CD4-positive, alpha-beta T cell treated with Interleukin-21 for 1 hour (primary cell): ENCODE results near the gene SLC29A1.
A peak's percentile ranks its signal among the peaks of the same experiment; 100 is the strongest.

Source experiments
- DNase-seq: peaks from one replicate; pipeline ENCODE4 v3.0.0-alpha.2; 2020

Gene SLC29A1

DNA sequence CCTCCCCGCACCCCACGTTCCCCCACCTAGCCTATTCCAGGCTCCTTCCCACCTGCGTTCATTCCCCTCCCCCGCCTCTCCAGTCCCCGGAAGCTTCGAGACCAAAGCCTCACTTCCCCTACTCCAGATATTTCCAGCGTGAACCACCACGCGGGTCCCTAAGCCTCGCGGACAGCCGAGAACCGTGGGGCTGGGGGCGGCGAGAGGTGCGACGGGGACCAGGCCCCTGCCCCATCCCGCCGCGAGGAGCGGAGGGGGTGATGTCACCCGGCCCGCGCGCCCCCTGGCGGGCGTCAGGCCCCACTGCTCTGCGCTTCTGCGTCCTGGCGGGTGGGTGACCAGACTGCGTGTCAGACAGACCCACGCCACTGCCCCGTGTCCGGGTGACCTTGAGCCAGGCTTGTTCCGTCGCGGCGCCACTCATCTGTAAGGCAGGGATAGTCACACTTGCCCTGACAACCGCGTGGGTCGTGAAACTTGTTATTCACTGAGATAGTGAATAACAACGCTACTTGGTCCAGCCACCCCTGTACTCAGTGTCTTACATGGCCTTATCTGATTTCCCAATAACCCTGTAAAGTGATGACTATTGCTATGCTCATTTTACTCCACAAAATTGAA is 14.5 kb downstream of the SLC29A1 start:
- DNase-seq, result peak; percentile 81

DNA sequence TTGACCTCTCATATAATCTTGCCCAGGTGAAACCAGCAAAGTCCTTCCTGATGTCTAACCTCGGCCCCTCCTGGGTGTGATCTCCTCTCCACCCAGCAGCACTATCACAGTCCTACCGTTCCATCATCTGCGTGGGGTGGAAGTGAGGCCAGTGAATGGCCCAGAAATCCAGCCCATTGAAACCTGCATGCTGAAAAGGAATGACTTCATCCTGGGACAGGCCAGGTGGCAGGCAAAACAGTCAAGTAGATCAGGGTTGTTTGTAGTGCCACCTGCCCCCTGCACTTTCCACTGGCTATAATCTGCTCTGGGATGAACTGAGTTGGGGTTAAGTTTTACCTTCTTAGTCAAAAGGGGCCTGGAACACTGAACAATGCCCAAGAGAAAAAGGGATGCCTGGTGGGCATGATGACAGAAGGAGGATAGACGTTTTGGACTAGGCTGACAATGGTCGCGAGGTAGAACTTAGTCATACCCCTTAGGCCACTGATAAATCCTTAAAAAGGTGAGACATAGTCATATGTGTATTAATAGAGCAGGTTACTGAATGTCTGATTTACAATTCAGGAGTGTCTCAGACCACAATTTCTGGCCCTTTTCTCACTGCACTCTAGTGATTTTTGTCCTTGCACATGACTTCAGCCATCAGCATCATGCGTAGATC is 15.4 kb downstream of the SLC29A1 start:
- DNase-seq, result no peak

DNA sequence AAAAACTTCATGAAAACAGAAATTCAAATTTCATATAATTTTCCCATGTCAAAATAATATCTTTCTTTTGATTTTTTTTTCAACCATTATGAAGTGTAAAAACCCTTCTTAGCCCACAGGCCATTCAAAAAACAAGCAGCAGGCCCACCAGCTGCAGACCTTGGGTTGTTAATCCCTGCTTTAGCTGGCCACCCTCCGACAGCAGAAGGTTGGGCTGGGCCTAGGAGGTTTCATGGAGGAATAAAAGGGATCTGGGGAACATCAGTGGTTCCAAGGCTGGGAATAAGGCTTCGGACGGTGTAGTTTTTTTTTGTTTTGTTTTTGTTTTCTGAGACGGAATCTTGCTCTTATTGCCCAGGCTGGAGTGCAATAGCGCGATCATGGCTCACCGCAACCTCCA is 19.9 kb downstream of the SLC29A1 start:
- DNase-seq, result no peak

DNA sequence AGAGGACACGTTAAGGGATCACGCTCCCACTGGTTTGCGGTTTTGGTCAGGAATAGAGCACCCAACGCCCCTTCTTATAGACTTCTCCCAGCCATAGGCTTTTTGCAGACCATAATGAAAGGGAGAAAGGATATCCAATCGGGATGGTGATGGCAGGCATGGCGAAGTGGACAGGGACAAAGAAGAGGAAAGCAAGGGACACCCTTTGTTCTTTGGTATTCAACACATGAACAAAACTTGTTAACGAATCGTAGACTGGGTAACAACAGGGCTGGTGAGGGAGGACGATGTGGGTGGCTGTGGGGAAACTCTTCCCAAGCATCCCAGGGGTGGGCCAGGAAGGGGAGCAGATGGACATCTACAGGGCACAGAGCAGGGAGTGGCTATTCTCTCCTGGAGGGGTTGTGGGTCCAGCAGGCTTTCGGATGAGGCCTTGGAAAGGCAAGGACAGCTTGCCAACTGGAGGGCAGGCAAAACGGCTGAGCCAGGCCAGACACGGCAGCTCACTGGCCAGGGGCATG is 22.1 kb downstream of the SLC29A1 start:
- no peak for DNase-seq

DNA sequence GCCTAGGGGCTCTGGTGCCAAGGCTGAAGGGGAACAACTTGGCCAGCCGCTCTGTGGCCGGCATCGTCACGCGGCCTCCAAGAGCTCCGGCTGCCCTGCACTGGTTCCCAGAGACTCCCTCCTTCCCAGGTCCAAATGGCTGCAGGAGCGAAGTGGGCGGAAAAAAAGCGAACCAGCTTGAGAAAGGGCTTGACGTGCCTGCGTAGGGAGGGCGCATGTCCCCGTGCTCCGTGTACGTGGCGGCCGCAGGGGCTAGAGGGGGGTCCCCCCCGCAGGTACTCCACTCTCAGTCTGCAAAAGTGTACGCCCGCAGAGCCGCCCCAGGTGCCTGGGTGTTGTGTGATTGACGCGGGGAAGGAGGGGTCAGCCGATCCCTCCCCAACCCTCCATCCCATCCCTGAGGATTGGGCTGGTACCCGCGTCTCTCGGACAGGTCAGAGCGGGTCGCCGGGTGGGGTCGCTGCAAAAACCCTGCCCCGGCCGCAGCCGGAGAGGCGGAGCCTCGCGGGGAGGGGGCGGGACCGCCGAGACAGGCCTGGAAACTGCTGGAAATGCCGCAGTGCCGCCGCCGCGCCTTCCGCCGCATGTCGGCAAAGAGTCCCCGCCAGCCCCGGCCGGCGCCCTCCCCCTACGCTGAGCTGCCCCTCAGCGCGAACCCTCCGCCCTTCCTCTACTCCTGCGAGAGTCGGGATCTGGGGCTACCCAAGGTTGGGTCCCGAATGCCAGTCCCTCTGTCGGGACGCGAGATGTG is 22.7 kb downstream of the SLC29A1 start:
- DNase-seq, result peak; percentile 87

DNA sequence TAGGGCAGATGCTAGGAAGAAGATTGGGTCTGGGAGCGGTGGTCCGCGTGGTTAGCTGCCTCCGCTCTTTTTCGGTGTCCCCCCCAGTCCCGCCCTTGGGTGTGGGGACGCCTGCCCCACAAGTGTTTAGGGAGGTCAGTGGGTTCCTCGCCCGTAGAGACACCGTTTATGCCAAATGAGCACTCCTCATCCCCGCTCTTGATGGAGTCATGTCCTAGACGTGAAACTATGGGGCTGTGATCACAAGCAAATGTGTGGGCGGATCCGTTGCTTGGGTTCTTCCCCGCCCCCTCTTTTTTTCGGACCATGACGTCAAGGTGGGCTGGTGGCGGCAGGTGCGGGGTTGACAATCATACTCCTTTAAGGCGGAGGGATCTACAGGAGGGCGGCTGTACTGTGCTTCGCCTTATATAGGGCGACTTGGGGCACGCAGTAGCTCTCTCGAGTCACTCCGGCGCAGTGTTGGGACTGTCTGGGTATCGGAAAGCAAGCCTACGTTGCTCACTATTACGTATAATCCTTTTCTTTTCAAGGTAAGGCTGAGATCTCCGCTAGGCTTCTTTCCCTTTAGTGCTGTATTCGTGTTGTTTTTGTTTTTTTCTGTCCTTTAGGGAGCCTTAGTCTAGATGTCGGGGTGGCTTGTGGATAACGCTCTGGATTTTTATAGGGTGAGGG is 23.4 kb downstream of the SLC29A1 start, which contains the start of gene HSP90AB1:
TSS of gene HSP90AB1 (plus strand) at position 439 of the 675 bp plus-strand sequence. CDS start 1,529 bp downstream, outside the sequence.
- peak; percentile 99 for DNase-seq

DNA sequence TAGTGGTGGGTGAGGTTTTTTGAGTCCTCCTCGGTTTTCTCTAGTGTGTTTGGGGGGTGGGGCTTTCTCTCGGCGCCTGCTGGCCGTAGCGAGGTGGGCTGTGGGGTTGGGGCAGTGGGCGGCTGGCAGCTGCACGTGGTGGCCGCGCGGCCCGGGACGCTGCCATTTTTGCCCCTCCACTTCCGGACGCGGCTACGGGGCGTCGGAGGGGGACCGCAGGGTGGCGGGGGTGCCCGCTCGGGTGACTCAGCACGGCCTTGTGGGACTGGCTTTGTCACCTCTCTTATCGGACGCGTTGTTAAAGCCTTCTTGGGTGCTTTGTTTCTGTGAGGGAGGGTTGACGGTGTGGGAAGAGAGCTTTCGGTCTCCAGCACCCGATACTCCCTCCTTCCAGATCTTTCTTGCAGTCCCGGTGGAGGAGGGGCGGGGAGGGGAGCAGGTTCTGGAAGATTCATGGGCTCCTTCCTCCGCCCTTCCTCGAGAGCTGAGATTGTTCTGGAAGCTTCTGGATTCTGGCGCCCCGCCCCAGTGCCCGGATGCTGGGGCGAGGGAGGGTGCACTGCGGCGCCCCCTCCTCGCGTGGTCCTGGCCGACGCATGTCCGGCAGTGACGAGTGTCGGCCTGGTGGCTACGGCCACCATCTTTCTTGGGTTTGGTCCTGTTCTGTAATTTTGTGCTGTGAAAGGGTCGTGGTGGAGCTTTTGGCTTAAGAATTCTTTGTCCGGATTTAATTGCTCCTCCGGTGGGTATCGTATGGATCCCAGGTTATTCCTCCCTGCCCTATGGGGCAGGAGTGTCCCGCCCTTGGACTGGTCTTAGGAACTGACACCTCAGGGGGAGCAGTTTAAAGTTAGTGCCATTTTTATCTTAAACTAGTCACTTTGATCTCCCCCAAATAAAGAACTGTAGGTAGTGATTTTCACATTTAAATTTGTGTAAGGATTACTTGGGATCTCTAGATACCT is 24.2 kb downstream of the SLC29A1 start:
- peak; percentile 89 for DNase-seq

DNA sequence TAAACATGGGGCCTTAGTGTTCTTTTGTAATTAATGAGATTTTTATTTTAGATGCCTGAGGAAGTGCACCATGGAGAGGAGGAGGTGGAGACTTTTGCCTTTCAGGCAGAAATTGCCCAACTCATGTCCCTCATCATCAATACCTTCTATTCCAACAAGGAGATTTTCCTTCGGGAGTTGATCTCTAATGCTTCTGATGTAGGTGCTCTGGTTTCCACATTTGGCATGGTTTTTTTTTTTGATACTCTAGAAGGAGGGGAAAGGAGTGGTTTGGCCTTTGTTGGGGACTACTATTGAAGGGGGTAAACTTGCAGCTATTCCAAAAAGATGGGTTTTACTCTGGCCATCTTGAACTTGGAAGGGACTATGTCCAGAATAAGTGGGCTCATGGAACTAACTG is 25.2 kb downstream of the SLC29A1 start:
- DNase-seq, result no peak

DNA sequence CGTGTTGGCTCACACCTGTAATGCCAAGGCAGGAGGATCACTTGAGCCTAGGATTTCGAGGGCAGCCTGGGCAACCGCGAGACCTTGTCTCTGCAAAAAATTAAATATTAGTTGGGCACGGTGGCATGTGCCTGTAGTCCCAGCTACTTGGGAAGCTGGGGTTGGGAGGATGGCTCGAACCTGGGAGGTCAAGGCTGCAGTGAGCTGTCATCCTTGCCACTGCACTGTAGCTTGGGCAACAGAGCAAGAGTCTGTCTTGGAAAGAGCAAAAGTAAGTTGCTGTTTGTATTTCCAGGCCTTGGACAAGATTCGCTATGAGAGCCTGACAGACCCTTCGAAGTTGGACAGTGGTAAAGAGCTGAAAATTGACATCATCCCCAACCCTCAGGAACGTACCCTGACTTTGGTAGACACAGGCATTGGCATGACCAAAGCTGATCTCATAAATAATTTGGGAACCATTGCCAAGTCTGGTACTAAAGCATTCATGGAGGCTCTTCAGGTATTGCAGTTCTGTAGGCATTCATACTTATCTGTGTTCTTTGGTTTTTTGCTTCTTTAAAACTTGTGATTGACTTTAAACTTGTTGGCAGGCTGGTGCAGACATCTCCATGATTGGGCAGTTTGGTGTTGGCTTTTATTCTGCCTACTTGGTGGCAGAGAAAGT is 25.8 kb downstream of the SLC29A1 start:
- no peak for DNase-seq

DNA sequence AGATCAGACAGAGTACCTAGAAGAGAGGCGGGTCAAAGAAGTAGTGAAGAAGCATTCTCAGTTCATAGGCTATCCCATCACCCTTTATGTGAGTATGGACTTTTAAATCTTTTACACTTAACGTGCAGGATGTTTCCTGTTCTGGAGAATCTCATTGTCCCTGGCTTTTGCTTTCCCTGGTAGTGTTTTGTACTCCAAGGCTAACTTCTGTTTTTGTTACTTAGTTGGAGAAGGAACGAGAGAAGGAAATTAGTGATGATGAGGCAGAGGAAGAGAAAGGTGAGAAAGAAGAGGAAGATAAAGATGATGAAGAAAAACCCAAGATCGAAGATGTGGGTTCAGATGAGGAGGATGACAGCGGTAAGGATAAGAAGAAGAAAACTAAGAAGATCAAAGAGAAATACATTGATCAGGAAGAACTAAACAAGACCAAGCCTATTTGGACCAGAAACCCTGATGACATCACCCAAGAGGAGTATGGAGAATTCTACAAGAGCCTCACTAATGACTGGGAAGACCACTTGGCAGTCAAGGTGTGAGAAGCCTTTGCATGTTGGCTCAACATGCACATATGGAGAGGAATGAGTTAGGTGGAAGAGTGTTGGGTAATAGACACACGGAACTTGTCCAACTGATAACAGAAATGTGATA is 26.8 kb downstream of the SLC29A1 start:
- DNase-seq, result no peak

DNA sequence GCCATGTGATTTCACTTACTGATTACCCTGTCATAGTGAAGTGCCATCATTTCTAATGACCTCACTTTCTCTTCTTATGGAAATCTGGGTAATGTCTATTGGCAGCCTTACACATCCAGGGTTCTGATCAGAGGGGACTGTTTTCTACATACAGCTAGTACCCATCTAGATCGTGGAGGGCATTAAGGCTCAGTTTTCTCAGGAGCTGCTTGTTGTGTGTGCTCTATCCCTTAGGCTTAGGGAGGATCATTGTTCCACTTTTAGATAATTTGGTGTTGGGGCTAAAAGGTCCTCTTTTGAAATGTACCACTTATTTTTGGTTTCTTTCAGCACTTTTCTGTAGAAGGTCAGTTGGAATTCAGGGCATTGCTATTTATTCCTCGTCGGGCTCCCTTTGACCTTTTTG is 27.3 kb downstream of the SLC29A1 start:
- no peak for DNase-seq

DNA sequence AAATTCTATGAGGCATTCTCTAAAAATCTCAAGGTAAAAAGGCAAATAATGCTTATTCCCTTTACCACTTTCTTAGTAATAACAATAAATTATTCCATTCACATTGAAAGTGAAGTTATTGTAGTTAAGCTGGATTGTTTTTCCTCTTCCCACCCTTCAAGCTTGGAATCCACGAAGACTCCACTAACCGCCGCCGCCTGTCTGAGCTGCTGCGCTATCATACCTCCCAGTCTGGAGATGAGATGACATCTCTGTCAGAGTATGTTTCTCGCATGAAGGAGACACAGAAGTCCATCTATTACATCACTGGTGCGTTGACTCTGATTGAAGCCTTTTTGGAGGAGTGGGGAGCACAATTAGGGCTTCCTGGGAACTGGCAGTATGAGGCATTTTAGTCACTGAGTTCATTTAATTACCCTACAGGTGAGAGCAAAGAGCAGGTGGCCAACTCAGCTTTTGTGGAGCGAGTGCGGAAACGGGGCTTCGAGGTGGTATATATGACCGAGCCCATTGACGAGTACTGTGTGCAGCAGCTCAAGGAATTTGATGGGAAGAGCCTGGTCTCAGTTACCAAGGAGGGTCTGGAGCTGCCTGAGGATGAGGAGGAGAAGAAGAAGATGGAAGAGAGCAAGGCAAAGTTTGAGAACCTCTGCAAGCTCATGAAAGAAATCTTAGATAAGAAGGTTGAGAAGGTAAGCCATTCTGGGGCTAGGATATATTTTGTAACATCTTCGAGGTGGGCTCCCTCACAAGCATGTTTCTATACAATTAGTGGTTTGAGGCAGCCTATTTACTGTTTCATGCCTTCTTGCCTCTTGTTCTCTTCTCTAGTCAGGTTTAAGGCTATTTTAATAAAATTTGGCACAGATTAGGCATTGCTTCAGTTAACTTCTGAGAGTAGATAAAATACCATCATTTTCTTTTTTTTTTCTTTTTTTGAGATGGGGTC is 28.5 kb downstream of the SLC29A1 start:
- no peak for DNase-seq

DNA sequence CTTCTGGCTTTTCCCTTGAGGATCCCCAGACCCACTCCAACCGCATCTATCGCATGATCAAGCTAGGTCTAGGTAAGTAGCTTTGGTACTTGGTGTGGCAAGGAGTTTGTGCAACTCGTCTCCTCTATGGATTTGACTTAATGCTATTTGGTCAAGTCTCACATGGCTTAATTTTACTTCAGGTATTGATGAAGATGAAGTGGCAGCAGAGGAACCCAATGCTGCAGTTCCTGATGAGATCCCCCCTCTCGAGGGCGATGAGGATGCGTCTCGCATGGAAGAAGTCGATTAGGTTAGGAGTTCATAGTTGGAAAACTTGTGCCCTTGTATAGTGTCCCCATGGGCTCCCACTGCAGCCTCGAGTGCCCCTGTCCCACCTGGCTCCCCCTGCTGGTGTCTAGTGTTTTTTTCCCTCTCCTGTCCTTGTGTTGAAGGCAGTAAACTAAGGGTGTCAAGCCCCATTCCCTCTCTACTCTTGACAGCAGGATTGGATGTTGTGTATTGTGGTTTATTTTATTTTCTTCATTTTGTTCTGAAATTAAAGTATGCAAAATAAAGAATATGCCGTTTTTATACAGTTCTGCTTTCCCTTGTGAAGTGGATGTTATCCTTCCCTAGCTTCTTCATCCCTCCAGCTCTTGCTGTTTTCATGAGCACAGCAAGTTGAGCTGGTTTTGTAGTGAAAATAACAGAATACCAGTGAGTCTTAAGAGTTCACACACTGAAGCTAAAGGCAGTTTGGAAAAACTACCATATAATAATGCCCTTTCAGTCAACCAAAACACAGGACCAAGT is 30.1 kb downstream of the SLC29A1 start:
- peak; percentile 75 for DNase-seq

DNA sequence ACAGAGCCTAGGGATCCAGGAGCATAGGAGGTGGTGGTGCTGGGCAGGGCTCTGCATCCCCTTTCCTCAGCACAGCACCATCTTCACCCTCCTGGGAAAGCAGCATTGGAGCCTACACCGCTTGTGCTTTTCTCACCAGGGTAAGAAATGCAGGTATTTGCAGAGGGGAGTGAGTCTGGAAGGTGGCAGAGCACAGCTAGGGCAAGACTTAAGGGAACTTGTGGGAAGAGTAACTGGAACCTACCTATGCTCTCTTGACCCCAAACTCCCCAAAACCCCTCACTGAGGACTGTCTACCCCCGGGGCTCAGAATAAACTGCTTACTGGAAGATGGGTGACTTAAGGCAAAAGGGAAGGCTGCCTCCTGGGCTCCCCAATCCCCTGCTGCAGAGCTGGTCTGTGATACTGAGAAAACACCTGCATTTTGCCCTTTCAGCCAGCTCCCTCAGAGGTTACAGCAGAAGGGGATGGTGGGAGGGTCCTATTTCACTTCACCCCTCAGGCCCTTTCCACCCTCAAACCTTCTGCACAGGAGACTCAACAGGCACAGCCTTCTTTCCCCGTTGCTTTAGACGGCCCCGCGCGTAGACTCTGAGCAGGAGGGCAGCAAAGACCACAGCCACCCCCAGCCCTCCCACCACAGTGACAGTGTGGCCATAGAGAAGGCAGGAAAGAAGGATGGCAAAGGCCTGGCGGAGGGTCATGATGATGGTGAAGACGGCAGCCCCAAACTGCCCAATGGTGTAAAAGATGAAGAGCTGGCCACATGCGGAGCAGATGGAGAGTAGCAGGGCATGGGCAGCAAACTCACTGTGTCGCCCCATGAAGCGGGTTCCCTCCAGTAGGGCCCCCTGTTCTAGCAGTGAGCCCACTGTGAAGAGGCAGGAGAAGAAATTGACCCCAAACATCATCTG is 31.1 kb downstream of the SLC29A1 start:
- DNase-seq, result peak; percentile 46

DNA sequence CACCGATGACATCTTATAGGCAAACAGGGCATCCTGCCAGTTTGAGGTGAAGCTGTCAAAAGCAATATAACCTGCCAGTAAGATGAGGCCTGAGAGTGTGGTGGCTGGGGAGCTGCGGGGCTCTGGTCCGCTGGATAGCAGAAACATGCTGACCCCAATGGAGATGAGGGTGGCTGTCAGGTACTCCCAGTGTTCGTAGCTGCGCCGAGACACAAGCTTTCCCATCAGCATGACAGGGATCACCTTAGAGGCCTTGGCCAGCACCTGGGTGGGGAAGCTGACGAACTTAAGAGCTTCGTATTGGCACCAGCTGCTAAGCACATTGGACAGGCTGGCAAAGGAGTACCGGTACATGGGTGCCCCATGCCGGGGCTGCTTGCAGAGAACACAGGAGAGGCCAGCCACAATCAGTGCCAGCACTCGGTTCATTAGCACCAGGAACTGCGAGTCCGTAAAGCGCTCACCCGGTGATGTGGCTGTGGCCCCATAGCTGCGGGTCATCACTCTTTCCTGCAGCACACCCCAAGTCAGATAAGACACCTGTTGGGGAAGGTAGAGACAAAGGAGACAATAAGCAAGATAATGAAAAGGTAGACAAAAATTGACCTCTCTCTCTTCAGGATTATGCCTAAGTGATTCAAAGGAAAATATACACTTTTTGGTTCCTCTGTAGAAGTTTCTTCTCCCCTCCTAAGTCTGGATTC is 31.9 kb downstream of the SLC29A1 start:
- no peak for DNase-seq

DNA sequence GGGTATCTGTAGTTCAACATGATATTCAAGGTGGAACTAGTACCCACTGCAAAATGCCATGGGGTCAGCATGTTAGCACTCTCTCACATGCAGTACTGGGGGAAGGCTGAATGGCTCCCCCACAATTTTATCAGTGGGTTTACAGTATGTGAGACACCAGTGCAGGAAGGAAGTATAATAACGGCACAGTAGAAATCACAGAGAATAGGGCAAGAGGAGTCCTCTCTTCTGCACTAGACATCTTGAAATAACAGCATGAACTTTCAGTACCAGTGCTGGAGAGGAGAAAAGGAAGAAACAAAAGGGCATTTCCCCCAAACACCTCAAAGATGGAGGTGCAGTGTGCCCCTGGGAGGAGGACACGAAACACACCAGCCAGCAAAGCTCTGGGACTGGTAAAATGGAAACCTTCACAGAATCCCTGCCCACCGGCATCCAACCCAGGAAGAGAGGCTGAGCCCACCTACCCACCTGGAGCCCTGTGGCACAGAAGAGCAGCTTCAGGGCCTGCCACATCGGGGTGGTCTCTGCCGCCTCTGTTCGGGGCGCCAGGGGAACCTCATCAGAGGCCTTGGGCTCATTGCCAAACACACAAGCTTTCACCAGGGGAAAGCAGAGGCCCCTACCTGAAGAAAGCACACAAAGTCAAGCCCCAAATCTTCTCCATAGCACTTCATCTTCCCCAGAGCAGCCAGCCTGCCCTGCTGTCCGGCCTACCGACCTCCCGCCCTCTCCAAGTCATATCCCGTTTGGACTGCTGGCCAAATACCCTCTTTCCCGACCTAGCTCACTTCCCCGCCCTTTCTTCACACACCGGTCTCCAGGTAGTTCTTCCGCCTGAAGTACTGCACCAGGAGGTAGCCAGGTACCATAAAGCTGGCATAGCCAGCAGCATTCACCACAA is 32.7 kb downstream of the SLC29A1 start:
- DNase-seq, result peak; percentile 44
